ENCODE data around the gene ADGRB3. TPM values are rescaled to one million over a fixed set of nuclear protein-coding genes. Genes with fewer than 3 reads are reported as not detected.
"Not testable (repeated sequence)": the region's sequence is repeated elsewhere in the genome, so short reads cannot be mapped to it uniquely, and the experiment has no call there.

ADGRB3 gene
- total RNA-seq, 2 experiments from 2014 or later: not detected

DNA sequence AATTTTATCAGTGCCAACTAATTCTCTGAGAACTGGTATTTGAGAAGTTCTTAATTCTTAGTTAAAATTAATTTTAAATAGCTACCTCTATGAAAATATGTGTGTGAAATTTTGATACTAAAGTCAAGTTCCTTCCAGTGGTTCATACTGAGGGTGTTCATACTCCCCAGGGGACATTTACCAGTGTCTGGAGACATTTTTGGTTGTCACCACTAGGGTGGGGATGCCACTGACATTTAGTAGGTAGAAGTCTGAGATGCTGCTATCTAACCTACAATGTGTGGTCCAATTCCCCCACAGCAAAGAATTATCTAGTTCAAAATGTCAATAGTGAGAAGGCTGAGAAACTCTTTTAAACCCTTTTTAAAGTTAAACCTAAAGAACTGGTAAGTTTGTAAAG, 463.8 kb downstream of the ADGRB3 start:
- no peaks in the 10 kb centered on the region for H3K9me3 Mint-ChIP-seq (ENCODE audit: insufficient read depth)
- H3K27ac Mint-ChIP-seq: no peak overlapping the region
- no peaks in the 10 kb centered on the region for H3K36me3 Mint-ChIP-seq (ENCODE audit: low read depth)
- DNase-seq (no peak), ATAC-seq (no peak)
- ChIA-PET CTCF (no interaction called here), POLR2A (no interaction called here)
- H3K27me3 Mint-ChIP-seq (ENCODE audit: low read depth): no peaks in the 10 kb centered on the region
- H3K4me3 Mint-ChIP-seq: no peak overlapping the region
- no peaks in the 10 kb centered on the region for H3K4me1 Mint-ChIP-seq (ENCODE audit: low read depth)

DNA sequence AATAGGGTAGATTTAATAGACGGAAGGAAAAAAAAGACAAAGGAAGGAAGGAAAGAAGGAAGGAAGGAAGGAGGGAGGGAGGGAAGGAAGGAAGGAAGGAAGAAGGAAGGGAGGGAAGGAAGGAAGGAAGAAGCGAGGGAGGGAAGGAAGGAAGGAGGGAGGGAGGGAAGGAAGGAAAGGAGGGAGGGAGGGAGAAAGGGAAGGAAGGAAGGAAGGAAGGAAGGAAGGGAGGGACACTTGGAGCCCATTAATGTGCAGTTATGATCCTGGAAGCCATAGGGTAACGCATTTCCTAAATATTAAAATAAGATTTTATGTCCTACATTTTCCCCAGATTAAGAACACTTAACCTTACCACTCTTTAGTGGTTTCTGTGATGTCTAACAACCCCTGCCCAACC, 465.7 kb downstream of the ADGRB3 start:
- H3K9me3 Mint-ChIP-seq (ENCODE audit: insufficient read depth): no peaks in the 10 kb centered on the region
- ChIA-PET POLR2A (no interaction called here), CTCF (no interaction called here)
- ATAC-seq (no peak), DNase-seq (no peak)
- no peaks in the 10 kb centered on the region for H3K27me3 Mint-ChIP-seq (ENCODE audit: low read depth)
- no peak overlapping the region for H3K4me3 Mint-ChIP-seq
- H3K36me3 Mint-ChIP-seq (ENCODE audit: low read depth): no peaks in the 10 kb centered on the region
- H3K4me1 Mint-ChIP-seq (ENCODE audit: low read depth): no peaks in the 10 kb centered on the region
- no peak overlapping the region for H3K27ac Mint-ChIP-seq

DNA sequence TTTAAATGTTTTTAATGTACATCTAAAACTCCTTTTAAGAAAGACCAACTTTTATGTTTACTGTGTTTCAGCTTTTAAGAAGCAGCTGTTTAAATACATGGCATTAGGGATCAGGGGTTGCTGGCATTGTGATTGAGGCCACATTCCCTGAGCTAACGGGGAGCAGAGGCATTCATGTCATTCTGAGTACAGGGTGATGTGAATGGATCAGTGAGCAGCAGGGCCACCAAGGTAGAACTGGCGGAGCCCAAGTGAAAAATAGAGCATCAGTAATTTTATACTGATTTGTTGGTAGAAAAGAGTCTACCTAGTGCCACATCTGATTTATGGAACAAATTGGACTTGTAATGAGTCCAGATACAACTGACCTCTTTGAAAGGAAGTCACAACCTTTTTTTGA, 467.3 kb downstream of the ADGRB3 start:
- H3K27ac Mint-ChIP-seq: no peak overlapping the region
- H3K4me3 Mint-ChIP-seq: no peak overlapping the region
- ATAC-seq: no peak

DNA sequence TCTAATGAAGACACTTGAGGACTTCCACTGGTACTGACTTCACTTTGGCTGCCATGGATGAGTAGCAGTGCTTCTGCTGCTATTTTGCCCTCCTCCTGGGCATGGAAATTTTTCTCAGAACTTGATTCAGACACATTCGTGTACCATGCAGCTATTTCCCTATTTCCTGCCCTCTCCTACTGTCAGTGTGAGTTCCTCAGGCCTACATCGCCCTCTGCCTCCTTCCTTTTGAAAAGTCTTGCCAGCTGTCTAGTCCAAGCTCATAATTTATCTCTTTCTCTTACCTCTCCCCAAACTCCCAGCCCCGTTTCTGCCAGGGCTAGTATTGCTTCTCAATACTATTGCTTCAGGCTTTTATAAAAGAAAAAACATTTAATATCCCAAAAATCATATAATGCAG, 470.2 kb downstream of the ADGRB3 start:
- DNase-seq: no peak
- ChIA-PET CTCF (no interaction called here), POLR2A (no interaction called here)
- no peak overlapping the region for H3K27ac Mint-ChIP-seq
- H3K9me3 Mint-ChIP-seq (ENCODE audit: insufficient read depth): no peaks in the 10 kb centered on the region
- no peaks in the 10 kb centered on the region for H3K4me1 Mint-ChIP-seq (ENCODE audit: low read depth)
- no peaks in the 10 kb centered on the region for H3K36me3 Mint-ChIP-seq (ENCODE audit: low read depth)
- no peak overlapping the region for H3K4me3 Mint-ChIP-seq
- no peak for ATAC-seq
- H3K27me3 Mint-ChIP-seq (ENCODE audit: low read depth): no peaks in the 10 kb centered on the region

More for the DNA sequence above, 467.3 kb downstream of the ADGRB3 start:
- Mint-ChIP-seq H3K27me3 (ENCODE audit: low read depth) (no peaks in the 10 kb centered on the region), H3K9me3 (ENCODE audit: insufficient read depth) (no peaks in the 10 kb centered on the region), H3K36me3 (ENCODE audit: low read depth) (no peaks in the 10 kb centered on the region), H3K4me1 (ENCODE audit: low read depth) (no peaks in the 10 kb centered on the region)
- no peak for DNase-seq
- POLR2A ChIA-PET: no interaction called here
- CTCF ChIA-PET: no interaction called here

DNA sequence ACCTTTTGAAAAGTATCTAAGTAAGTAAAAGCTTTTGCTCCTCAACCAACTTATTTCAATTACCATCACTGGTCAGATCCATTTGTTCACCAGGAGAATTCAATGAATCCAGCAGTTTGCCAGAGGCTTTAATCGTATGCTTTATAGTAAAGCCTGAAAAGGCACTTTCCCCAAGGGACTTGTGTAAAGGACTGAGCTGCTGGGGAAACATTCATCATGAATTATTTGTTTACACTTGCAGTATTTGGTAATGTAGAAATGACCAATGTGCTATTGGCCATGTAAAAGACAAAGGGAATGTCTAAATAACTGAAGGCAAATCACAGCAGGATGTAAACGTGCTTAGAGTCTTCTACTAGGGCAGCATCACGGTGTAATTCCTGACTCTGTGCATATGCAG, 471.4 kb downstream of the ADGRB3 start:
- CTCF ChIA-PET: no interaction called here
- Mint-ChIP-seq H3K36me3 (ENCODE audit: low read depth) (no peaks in the 10 kb centered on the region), H3K27ac (no peak overlapping the region), H3K9me3 (ENCODE audit: insufficient read depth) (no peaks in the 10 kb centered on the region), H3K27me3 (ENCODE audit: low read depth) (no peaks in the 10 kb centered on the region), H3K4me3 (no peak overlapping the region), H3K4me1 (ENCODE audit: low read depth) (no peaks in the 10 kb centered on the region)
- POLR2A ChIA-PET: no interaction called here
- DNase-seq (no peak), ATAC-seq (no peak)

DNA sequence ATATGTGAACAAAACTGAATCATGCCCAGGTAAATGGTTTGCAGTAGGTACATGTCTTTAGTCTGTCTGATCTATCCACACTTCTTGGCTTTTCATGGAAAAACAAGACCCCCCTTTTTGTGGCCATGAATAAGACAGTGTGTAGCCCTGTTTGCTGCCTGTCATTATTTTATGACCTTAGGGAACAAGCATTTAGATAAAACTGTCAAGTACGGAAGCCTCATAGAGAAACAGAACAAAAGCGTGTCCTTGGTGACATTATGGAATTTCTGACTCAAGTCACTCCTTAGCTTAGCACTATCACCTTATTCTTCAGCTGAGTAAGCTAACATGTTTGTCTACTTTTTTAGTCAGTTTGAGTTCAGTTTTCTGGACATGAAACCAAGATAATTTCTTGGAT, 476.2 kb downstream of the ADGRB3 start:
- Mint-ChIP-seq H3K4me1 (ENCODE audit: low read depth) (no peaks in the 10 kb centered on the region), H3K9me3 (ENCODE audit: insufficient read depth) (no peaks in the 10 kb centered on the region), H3K27ac (no peak overlapping the region), H3K27me3 (ENCODE audit: low read depth) (no peaks in the 10 kb centered on the region), H3K4me3 (no peak overlapping the region), H3K36me3 (ENCODE audit: low read depth) (no peaks in the 10 kb centered on the region)
- CTCF ChIA-PET: no interaction called here
- POLR2A ChIA-PET: no interaction called here
- DNase-seq (no peak), ATAC-seq (no peak)

DNA sequence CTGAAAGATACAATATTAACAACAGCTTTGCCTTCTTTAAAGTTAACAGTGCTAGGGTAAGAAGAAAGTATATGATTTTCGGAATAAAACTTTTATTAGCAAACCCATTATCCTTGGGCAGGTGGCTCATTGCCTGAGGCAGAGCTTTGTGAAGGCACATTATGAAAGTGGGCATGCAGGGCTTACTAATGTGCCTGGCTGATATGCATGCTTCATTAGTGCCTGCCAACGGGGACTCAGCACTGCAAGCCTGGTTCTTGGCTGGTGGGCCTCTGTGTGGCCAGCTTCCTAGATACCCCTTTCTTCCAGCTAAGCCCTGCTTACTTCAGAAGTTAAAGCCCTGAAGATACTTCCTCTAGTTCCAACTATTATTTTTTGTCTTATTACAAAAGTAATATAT, 481.6 kb downstream of the ADGRB3 start:
- H3K27me3 Mint-ChIP-seq (ENCODE audit: low read depth): no peaks in the 10 kb centered on the region
- ATAC-seq: no peak
- no peaks in the 10 kb centered on the region for H3K36me3 Mint-ChIP-seq (ENCODE audit: low read depth)
- H3K9me3 Mint-ChIP-seq (ENCODE audit: insufficient read depth): no peaks in the 10 kb centered on the region
- ChIA-PET CTCF (no interaction called here), POLR2A (no interaction called here)
- no peak for DNase-seq
- no peak overlapping the region for H3K4me3 Mint-ChIP-seq
- no peak overlapping the region for H3K27ac Mint-ChIP-seq
- no peaks in the 10 kb centered on the region for H3K4me1 Mint-ChIP-seq (ENCODE audit: low read depth)

DNA sequence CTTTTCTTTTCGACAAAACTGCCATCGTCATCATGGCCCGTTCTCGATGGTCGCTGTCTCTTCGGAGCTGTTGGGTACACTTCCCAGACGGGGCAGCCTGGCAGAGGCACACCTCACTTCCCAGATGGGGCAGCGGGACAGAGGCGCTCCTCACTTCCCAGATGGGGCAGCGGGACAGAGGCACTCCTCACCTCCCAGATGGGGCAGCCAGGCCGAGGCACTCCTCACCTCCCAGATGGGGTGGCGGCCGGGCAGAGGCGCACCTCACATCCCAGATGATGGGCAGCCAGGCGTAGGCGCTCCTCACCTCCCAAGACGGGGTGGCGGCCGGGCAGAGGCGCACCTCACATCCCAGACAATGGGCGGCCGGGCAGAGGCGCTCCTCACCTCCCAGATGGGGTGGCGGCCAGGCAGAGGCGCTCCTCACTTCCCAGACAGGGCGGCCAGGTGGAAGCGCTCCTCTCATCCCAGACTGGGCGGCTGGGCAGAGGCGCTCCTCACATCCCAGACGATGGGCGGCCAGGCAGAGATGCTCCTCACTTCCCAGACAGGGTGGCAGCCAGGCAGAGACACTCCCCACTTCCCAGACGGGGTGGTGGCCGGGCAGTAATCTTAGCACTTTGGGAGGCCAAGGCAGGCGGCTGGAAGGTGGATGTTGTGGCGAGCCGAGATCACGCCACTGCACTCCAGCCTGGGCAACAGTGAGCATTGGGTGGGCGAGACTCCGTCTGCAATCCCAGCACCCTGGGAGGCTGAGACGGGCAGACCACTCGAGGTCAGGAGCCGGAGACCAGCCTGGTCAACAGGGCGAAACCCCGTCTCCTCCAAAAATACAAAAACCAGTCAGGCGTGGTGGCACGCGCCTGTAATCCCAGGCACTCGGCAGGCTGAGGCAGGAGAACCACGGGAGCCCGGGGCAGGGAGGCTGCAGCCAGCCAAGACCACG, 486.7 kb downstream of the ADGRB3 start:
- H3K36me3 Mint-ChIP-seq (ENCODE audit: low read depth); CTCF ChIA-PET; H3K9me3 Mint-ChIP-seq (ENCODE audit: insufficient read depth); POLR2A ChIA-PET; ATAC-seq; H3K27ac Mint-ChIP-seq; H3K27me3 Mint-ChIP-seq (ENCODE audit: low read depth); H3K4me1 Mint-ChIP-seq (ENCODE audit: low read depth); H3K4me3 Mint-ChIP-seq; DNase-seq: not testable (repeated sequence)

DNA sequence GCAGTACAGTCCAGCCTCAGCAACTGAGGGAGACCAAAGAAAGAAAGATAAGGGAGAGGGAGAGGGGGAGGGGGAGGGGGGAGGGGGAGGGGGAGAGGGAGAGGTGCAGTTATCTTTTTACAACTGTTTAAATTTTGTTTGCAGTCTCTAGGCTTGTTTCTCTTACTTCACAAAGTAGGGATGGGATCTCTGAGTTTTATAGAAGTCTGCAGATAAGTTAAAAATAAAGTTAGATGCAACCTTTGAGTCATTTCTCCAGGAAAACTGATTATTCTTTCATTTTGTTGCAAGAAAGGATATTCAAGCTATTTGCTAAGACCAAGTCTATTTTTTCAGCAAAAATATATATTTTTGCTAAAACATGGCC, 487.3 kb downstream of the ADGRB3 start:
- no peaks in the 10 kb centered on the region for H3K4me1 Mint-ChIP-seq (ENCODE audit: low read depth)
- ATAC-seq (no peak), DNase-seq (no peak)
- POLR2A ChIA-PET: no interaction called here
- H3K27me3 Mint-ChIP-seq (ENCODE audit: low read depth): no peaks in the 10 kb centered on the region
- no peaks in the 10 kb centered on the region for H3K36me3 Mint-ChIP-seq (ENCODE audit: low read depth)
- no peak overlapping the region for H3K27ac Mint-ChIP-seq
- H3K4me3 Mint-ChIP-seq: no peak overlapping the region
- CTCF ChIA-PET: no interaction called here
- no peaks in the 10 kb centered on the region for H3K9me3 Mint-ChIP-seq (ENCODE audit: insufficient read depth)

DNA sequence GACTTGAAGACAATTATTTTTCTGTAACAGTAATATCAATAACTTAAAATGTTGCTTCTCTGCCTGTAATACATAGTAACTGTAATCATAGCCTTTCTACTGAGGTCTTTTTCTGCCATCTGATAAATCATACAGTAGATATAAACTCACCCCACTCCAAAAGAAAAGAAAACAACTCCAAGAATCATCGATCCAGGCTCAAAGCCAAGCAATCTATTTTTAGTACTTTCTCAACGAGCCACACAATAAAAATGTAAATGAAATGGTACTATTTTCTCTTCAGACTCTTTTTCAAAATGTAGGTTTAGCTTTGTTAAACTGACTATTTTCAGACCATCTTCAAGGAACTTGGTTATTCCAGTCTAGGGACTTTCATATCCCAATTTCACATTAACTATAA, 493.3 kb downstream of the ADGRB3 start:
- ATAC-seq (no peak), DNase-seq (no peak)
- H3K27me3 Mint-ChIP-seq (ENCODE audit: low read depth): no peaks in the 10 kb centered on the region
- no peaks in the 10 kb centered on the region for H3K36me3 Mint-ChIP-seq (ENCODE audit: low read depth)
- H3K4me1 Mint-ChIP-seq (ENCODE audit: low read depth): no peaks in the 10 kb centered on the region
- POLR2A ChIA-PET: no interaction called here
- CTCF ChIA-PET: no interaction called here
- no peak overlapping the region for H3K4me3 Mint-ChIP-seq
- no peaks in the 10 kb centered on the region for H3K9me3 Mint-ChIP-seq (ENCODE audit: insufficient read depth)
- H3K27ac Mint-ChIP-seq: no peak overlapping the region

DNA sequence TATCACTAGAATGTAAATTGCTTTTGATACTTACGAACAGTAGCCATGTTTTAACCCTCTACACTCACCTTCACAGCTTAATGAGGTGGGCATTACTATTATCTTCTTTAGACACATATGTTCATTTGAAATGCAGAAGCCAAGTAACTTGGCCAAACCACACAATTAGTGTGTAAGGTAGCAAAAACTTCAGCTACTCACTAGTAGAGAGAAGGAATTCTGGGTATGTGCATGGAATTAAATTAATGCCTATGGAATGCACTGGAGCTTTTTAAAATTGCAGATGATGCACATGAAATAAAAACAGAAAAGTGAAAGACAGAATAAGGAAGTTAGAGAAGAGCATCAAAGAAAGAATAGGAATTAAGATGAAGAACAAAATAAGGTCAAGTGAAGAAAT, 494.0 kb downstream of the ADGRB3 start:
- no peaks in the 10 kb centered on the region for H3K9me3 Mint-ChIP-seq (ENCODE audit: insufficient read depth)
- no peak for ATAC-seq
- no peak for DNase-seq
- POLR2A ChIA-PET: no interaction called here
- CTCF ChIA-PET: no interaction called here
- H3K27me3 Mint-ChIP-seq (ENCODE audit: low read depth): no peaks in the 10 kb centered on the region
- H3K36me3 Mint-ChIP-seq (ENCODE audit: low read depth): no peaks in the 10 kb centered on the region
- H3K27ac Mint-ChIP-seq: no peak overlapping the region
- H3K4me1 Mint-ChIP-seq (ENCODE audit: low read depth): no peaks in the 10 kb centered on the region
- H3K4me3 Mint-ChIP-seq: no peak overlapping the region

DNA sequence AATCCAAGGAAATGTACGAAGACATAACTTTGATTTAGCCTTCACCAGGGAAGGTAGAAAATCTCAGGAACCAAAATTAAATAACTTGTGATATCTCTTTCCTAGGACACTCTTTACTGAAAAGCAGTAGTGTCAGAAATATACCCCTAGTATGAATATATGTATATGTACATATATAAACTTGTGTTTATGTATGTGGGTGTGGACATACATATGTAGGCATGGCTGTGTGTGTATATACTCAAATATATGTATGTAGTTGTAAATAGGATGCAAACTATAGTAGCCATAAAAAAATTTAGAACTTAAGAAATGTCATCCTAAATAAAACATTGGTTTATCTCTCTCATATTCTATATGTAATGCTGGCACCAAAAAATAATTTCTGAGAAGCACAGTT, 500.8 kb downstream of the ADGRB3 start:
- no peak overlapping the region for H3K4me3 Mint-ChIP-seq
- H3K27me3 Mint-ChIP-seq (ENCODE audit: low read depth): no peaks in the 10 kb centered on the region
- no peaks in the 10 kb centered on the region for H3K36me3 Mint-ChIP-seq (ENCODE audit: low read depth)
- no peaks in the 10 kb centered on the region for H3K4me1 Mint-ChIP-seq (ENCODE audit: low read depth)
- POLR2A ChIA-PET: no interaction called here
- H3K9me3 Mint-ChIP-seq (ENCODE audit: insufficient read depth): no peaks in the 10 kb centered on the region
- CTCF ChIA-PET: no interaction called here
- no peak overlapping the region for H3K27ac Mint-ChIP-seq
- ATAC-seq (no peak), DNase-seq (no peak)

DNA sequence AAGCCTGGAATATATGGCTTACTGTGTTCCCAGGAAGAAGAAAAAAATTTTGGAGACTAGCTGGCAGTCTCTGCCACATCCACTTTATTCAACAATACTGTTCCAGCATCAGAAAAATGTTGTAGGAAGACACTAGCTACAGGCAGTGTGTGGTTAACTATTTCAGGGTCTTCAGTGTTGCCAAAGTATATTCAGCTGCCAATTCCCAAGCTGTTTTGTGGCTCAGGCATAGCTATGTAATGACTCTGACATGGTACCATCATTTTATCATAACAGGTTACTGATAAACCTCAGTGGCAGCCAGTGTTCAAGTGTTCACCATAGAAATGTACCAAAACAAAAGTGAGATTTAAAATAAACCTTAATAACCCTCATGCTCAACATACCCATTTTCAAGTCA, 503.1 kb downstream of the ADGRB3 start:
- H3K4me3 Mint-ChIP-seq: no peak overlapping the region
- POLR2A ChIA-PET: no interaction called here
- DNase-seq (no peak), ATAC-seq (no peak)
- CTCF ChIA-PET: no interaction called here
- H3K36me3 Mint-ChIP-seq (ENCODE audit: low read depth): no peaks in the 10 kb centered on the region
- no peak overlapping the region for H3K27ac Mint-ChIP-seq
- H3K27me3 Mint-ChIP-seq (ENCODE audit: low read depth): no peaks in the 10 kb centered on the region
- H3K4me1 Mint-ChIP-seq (ENCODE audit: low read depth): no peaks in the 10 kb centered on the region
- no peaks in the 10 kb centered on the region for H3K9me3 Mint-ChIP-seq (ENCODE audit: insufficient read depth)

All from activated CD8-positive, alpha-beta T cell treated with anti-CD3 and anti-CD28 coated beads, Interleukin-2, amount 10 ng/mL, durations not matched to agents 7 days and 5 days (primary cell).